ENCODE measurements around the gene RANBP1.

- TF ChIP-seq, protein P1, sequence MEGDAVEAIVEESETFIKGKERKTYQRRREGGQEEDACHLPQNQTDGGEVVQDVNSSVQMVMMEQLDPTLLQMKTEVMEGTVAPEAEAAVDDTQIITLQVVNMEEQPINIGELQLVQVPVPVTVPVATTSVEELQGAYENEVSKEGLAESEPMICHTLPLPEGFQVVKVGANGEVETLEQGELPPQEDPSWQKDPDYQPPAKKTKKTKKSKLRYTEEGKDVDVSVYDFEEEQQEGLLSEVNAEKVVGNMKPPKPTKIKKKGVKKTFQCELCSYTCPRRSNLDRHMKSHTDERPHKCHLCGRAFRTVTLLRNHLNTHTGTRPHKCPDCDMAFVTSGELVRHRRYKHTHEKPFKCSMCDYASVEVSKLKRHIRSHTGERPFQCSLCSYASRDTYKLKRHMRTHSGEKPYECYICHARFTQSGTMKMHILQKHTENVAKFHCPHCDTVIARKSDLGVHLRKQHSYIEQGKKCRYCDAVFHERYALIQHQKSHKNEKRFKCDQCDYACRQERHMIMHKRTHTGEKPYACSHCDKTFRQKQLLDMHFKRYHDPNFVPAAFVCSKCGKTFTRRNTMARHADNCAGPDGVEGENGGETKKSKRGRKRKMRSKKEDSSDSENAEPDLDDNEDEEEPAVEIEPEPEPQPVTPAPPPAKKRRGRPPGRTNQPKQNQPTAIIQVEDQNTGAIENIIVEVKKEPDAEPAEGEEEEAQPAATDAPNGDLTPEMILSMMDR (conservative IDR thresholded peaks at IDR 0.05; ENCODE audit: low read depth, low read length) = no peak
- no peak for TF ChIP-seq POLR2A (IDR thresholded peaks at IDR 0.05; ENCODE audit: low read depth, low read length)
- no peak for TF ChIP-seq RAD21 (IDR thresholded peaks at IDR 0.05; ENCODE audit: low read length)
Observed at GRCh38 chr22:20137113-20137512, 21.2 kb downstream of the RANBP1 start.

All from IMR-90 (cell line).